Measurements from ENCODE around the gene SULT2A1.
"Not testable (repeated sequence)": the region's sequence is repeated elsewhere in the genome, so short reads cannot be mapped to it uniquely, and the experiment has no call there.

Gene SULT2A1

DNA sequence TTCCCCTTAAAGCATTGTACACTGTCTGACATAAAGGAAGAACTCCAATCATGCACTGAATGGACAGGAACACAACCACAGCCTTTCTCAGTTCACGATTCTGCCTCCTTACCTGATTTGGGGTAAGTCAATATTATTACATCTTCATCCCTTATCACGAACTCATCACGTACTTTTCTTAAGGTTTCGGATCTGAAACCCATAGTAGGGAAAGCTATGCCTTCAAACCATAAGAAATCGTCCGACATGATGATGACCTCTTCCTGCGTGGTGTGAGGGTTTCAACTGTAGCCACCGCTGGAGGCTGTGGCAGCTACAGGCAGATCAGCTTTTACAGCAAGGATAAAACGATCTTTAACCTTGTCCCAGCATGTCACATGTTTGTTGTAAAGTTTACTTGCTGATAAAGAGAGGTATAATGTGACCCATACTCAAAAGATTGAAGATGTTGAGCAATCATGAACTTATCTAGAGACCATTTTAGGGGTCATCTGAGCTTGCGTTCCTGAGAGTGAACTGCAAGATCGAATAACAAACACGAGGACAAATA lies at the start of gene SULT2A1:
SULT2A1 (minus strand) TSS at position 306 of the 550 bp plus-strand sequence; CDS start at position 248, 58 bp downstream.
- no peak for DNase-seq

DNA sequence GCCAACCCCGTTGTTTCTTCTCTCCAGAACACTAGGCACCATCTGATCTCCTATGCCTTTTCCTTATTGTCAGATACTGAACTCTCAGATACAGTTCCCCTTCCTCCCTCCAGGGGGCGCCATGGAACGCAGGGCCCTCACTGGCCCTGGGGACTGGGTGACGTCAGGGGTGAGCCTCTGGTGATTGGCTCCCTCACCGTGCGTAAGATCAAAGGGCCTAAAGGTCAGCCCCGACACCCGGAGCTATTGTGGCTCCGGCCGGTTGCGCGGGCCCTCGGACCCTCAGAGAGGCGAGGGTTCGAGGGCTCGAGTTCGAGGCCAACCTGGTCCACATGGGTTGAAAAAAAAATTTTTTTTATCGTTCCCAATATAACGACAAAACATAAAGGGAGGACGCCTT lies 42.5 kb upstream of the SULT2A1 start:
- not testable (repeated sequence) for DNase-seq

- DNase-seq: not testable (repeated sequence)
These were observed 34.0 kb upstream of the SULT2A1 start for GRCh38 chr19:47920107-47920506.

DNA sequence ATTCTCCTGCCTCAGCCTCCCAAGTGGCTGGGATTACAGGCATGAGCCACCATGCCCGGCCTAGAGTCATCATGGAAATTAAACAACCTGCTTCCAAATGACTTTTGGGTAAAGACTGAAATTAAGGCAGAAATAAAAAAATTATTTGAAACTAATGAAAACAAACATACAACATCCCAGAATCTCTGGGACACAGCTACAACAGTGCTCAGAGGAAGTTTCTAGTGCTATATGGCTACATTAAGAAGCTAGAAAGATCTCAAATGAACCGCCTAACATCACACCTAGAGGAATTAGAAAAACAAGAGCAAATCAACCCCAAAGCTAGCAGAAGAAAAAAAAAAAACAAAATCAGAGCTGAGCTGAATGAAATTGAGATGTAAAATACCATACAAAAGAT lies 24.1 kb upstream of the SULT2A1 start:
- not testable (repeated sequence) for DNase-seq

- DNase-seq: not testable (repeated sequence)
These were observed 23.2 kb upstream of the SULT2A1 start for GRCh38 chr19:47909350-47909749.

DNA sequence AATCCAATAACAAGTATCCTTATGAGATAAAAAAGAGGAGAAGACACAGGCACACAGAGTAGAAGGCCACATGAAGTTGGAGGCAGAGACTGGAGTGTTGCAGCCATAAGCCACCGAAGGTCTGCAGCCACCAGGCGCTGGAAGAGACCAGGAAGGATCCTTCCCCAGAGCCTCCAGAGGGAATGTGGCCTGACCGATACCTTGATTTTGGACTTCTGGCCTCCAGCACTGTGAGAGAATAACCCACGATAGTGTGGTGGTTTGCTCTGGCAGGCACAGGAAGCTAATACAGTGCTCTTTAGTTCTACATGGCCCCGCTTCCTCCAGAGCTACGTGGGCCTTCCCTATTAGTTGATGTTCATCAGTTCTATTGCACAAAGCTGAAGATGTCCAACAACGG lies 15.3 kb upstream of the SULT2A1 start:
- DNase-seq: no peak

DNA sequence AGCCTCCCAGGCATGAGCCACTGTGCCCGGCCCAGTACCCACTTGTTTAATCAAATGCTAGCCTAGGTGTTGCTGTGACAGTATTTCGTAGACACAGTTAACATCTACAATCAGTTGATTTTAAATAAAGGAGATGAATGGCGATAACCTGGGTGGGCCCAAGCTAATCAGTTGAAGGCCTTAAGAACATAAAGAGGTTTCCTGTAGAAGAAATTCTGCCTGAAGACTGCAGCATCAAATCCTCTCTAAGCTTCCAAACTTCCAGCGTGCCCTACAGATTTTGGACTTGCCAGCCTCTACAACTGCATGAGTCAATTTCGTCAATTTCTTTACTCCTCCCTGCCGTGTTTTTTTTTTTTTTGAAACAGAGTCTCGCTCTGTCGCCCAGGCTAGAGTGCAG lies 13.2 kb upstream of the SULT2A1 start:
- DNase-seq: no peak

DNA sequence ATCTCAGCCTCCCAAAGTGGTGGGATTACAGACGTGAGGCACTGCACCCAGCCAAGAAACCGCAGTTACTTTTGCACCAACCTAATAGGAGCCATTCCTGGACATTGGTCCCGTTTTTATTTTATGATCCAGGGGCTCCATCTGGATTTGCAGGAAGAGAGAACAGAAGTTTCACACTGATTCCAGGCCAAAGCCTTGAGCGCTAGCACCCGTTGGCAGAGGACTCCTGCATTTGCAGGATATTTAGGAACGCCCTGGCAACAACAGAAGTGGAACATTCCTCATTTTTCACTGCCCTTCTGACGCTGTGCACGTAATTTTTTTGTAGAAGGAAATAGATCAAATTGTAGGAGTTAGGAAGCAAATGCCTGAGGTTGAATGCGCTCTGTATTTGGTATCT lies 11.7 kb upstream of the SULT2A1 start:
- DNase-seq: no peak

DNA sequence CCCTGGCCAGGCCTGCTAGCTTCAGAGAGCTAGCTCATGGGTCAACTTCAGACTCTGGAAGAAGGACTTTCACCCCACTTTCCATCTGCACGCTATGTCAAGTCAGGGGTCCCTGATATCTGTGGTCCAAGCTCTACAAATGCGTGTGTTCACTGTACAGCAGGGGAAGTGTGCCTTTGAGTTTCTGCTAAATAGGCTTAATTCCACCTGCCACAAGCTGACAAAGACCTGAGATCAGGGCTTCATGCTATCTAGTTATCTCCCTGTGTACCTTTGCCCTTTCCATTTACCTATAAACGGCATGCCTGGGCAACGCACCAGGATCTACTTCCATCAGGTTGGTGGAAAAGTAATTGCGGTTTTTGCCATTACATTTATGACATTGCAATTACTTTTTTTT lies 10.7 kb upstream of the SULT2A1 start:
- DNase-seq: no peak

GRCh38 chr19:47896019-47896418 lies 9.9 kb upstream of the SULT2A1 start:
- no peak for DNase-seq

DNA sequence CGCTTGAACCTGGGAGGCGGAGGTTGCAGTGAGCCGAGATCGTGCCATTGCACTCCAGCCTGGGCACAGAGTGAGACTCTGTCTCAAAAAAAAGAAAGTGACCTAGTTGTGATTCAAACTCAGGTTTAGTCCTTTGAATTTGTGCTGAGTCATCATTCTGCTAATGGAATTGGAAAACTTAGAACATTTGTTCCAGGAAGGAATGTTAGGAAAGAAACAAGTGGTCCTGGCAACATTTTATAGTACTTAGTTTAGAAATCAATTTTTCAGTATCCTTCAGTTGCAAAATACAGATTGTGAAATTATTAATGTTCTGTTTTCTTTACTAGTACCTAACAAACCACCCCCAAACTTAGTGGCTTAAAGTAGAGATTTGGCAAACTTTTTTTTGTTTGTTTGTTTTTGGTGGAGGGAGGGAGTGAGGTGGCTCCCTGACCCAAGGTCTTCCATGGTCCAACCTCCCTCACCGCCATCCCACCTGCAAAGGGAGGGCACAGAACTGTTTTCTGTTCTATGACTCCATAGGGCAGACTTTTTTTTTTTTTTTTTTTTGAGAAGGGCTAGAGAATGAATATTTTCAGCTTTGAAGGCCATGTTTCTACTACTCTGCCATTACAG lies 9.2 kb upstream of the SULT2A1 start:
- DNase-seq: no peak

GRCh38 chr19:47891923-47892666 lies 6.0 kb upstream of the SULT2A1 start:
- no peak for DNase-seq

DNA sequence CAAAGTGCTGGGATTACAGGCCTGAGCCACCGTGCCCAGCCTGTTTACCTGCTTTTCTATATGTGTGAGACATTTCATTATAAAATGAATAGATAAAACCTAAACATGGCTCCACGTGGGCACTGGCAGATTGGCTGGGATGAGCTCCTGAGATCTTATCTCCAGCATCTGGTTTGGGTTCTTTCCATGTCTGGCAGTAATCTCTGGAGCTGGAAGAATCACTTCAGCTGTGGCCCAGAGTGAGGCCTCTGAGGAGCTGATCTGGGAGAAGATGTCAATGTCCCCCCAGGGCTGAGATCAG lies 5.5 kb upstream of the SULT2A1 start:
- no peak for DNase-seq

DNA sequence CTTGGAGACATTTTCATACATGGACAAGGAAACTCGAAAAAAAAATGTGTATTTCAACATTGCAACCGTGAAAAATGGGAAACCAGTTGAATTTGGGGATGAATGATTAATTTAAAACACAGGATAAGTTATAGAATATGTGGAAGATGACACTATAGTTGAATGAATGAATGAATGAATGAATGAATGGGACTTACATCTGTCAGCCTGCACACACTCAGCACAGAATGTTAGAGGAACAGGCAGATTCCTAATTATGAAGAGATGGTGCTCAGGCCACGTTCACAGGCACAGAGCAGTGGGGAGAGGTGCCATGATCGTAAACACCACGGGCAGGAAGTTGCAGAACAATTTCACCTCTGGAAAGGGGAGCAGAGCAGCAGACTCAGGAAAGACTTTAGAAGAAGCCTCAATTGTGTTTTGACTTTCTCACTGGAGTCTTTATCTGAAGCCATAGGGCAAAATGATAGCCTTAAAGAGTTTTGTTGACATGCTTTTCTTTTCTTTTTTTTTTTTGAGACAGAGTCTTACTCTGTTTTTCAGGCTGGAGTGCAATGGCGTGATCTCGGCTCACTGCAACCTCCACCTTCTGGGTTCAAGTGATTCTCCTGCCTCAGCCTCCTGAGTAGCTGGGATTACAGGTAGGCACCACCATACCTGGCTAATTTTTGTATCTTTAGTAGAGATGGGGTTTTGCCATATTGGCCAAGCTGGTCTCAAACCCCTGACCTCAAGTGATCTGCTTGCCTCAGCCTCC lies 4.9 kb upstream of the SULT2A1 start:
- no peak for DNase-seq

- DNase-seq: no peak
These were observed 1.1 kb downstream of the SULT2A1 start for GRCh38 chr19:47885067-47885463.

GRCh38 chr19:47882890-47883289 lies 3.2 kb downstream of the SULT2A1 start:
- DNase-seq: no peak

GRCh38 chr19:47881757-47882156 lies 4.4 kb downstream of the SULT2A1 start:
- no peak for DNase-seq

DNA sequence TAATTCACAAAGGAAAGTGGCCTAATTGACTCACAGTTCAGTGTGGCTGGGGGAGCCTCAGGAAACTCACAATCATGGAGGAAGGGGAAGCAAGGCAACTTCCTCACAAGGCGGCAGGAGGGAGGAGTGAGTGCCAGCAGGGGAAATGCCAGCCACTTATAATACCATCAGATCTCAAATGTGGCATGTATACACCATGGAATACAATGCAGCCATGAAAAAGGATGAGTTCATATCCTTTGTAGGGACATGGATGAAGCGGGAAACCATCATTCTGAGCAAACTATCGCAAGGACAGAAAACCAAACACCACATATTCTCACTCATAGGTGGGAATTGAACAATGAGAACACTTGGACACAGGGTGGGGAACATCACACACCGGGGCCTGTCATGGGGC lies 6.7 kb downstream of the SULT2A1 start:
- not testable (repeated sequence) for DNase-seq

DNA sequence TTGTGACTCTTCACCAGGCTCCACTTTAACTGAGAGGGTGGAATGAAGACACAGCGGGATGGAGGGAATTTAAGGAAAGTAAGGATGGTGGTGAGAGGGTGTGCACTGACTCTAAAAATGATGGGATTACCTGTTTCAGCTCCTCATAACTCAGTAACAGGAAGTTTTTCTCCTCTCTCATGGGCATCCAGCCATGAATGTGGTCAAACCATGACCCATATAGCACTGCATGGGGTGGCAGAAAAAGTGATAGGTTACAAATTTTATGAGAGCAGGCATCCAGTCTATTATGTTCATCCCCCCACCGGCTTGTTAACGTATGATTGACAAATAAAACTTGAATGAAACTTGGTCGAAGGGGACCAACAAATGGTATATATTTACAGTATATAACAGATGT lies 7.2 kb downstream of the SULT2A1 start:
- no peak for DNase-seq

DNA sequence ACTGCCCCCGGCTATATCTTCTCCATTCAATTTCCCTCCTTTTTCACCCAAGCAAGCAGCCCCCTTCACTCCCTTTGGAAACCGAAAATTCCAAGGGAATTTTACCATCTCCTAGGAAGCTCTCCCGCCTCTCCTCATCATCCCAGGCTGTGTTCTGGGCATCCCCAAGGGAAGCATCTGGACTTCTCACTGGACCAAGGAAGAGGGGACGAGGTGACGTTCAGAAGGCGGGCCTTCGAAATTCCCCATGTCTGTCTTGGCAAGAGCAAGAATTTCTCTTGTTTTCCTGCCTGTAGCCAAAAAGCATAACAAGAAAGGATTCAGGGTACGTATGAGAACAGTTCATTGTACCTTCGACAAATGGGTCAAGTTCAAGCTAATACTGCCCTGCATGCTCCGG lies 20.9 kb downstream of the SULT2A1 start:
- no peak for DNase-seq

GRCh38 chr19:47863514-47863936 lies 22.6 kb downstream of the SULT2A1 start:
- DNase-seq: peak; percentile 61

GRCh38 chr19:47861630-47862029 lies 24.5 kb downstream of the SULT2A1 start:
- DNase-seq: no peak

GRCh38 chr19:47860602-47861297 lies 25.4 kb downstream of the SULT2A1 start:
- DNase-seq: no peak

All from NCI-H345 (cell line).